HCT116 (cell line): ENCODE results near the gene NUP155. TPM values are rescaled to one million over a fixed set of nuclear protein-coding genes. Genes with fewer than 3 reads are reported as not detected.

Experiments used
- ATAC-seq: fragments of 200-7000 bp; cut with Tn5 transposase; 2 replicates; pipeline ENCODE4 v1.9.1; 2020; ENCODE audit warnings: mild to moderate bottlenecking, moderate library complexity
- BruUV-seq: library from RNA; stranded (reverse); fragments of 400-500 nt; replicated peaks from 2 replicates; lab custom pipeline; 2021; lab: Mats Ljungman, UMichigan
- CTCF ChIA-PET: fragments of 300-600 bp; sonication (Branson Sonifier 250); formaldehyde crosslinking; loops from one replicate; lab custom pipeline; 2021; ENCODE audit warnings: antibody characterized with exemption; lab: Charles Lee
- POLR2A ChIA-PET: fragments of 300-600, 350-600 bp; sonication (Branson Sonifier 250); formaldehyde crosslinking; loops from one replicate; lab custom pipeline; 2021; ENCODE audit warnings: antibody characterized with exemption; lab: Charles Lee
- RAD21 ChIA-PET, 2 experiments: fragments of 300-600 bp; sonication (Branson Sonifier 250); formaldehyde crosslinking; loops; one replicate each; lab custom pipeline; 2023; ENCODE audit warnings: low total read pairs in 2 of 2; ENCODE audit not compliant: uncharacterized antibody in 2 of 2, unreplicated experiment in 2 of 2, low non-redundant PET in 1 of 2; lab: Charles Lee
- DNase-seq: peaks from one replicate; pipeline ENCODE4 v3.0.0-alpha.2; 2010; ENCODE audit warnings: low read depth, low spot score
- H2AFZ ChIP-seq: fragments of 200-600 bp; shearing (Covaris generic), sonication (generic); 2 replicates; pipeline ENCODE4 v1.6.1; 2017; ENCODE audit warnings: low read depth, mixed run types, mixed read lengths, antibody characterized with exemption, low read length; ENCODE audit not compliant: poor library complexity, severe bottlenecking
- H3K27ac ChIP-seq: 2 replicates; pipeline ENCODE4 v1.5.1; 2012; ENCODE audit warnings: low read depth, low read length
- H3K27me3 ChIP-seq: fragments of 200-600 bp; sonication (generic); 2 replicates; pipeline ENCODE4 v1.6.1; 2016; ENCODE audit warnings: mixed run types, low read length, mixed read lengths; ENCODE audit not compliant: insufficient read depth
- H3K36me3 ChIP-seq, 2 experiments: fragments of 200-500 bp in 1 of 2; fragments of 200-600 bp in 1 of 2; sonication (Bioruptor generic) in 1 of 2; sonication (generic) in 1 of 2; 2 replicates each; pipeline versions ENCODE4 v1.5.1 to v1.6.1; 2014 to 2016; ENCODE audit warnings: low read length in 2 of 2, inconsistent platforms in 1 of 2, mixed read lengths in 1 of 2, mixed run types in 1 of 2; ENCODE audit not compliant: insufficient read depth in 2 of 2, control insufficient read depth in 1 of 2
- H3K4me1 ChIP-seq, 2 experiments: fragments of 200-600 bp in 1 of 2; sonication (generic) in 1 of 2; 2 replicates each; pipeline versions ENCODE4 v1.5.1 to v1.6.1; 2012 to 2017; ENCODE audit warnings: low read length in 2 of 2, inconsistent platforms in 1 of 2, mild to moderate bottlenecking in 1 of 2, mixed read lengths in 1 of 2, mixed run types in 1 of 2, moderate library complexity in 1 of 2; ENCODE audit not compliant: insufficient read depth in 2 of 2, control insufficient read depth in 1 of 2
- H3K4me2 ChIP-seq: fragments of 200-600 bp; sonication (generic); 2 replicates; pipeline ENCODE4 v1.6.1; 2017; ENCODE audit warnings: mixed run types, low read length, mixed read lengths
- H3K4me3 ChIP-seq, 2 experiments: fragments of 200-600 bp in 1 of 2; sonication (generic) in 1 of 2; replicated peaks in 1 of 2; 2 replicates each; pipeline ENCODE4 v1.5.1; 2011 to 2016; ENCODE audit warnings: low read length in 2 of 2, control low read depth in 1 of 2, low read depth in 1 of 2, mild to moderate bottlenecking in 1 of 2, mixed read lengths in 1 of 2, mixed run types in 1 of 2
- H3K79me2 ChIP-seq: fragments of 200-600 bp; sonication (generic); 2 replicates; pipeline ENCODE4 v1.6.1; 2017; ENCODE audit warnings: mild to moderate bottlenecking, mixed run types, low read length, moderate library complexity, mixed read lengths; ENCODE audit not compliant: insufficient read depth
- H3K9ac ChIP-seq: fragments of 200-600 bp; sonication (generic); 2 replicates; pipeline ENCODE4 v1.6.1; 2016; ENCODE audit warnings: low read length, mixed read lengths
- H3K9me2 ChIP-seq: fragments of 200-600 bp; sonication (generic), shearing (Covaris generic); 2 replicates; pipeline ENCODE4 v1.6.1; 2017; ENCODE audit warnings: mixed run types, mild to moderate bottlenecking, moderate library complexity; ENCODE audit not compliant: insufficient read depth
- H3K9me3 ChIP-seq, 2 experiments: fragments of 200-500 bp in 1 of 2; fragments of 200-600 bp in 1 of 2; sonication (Bioruptor generic) in 1 of 2; sonication (generic) in 1 of 2; 2 replicates each; pipeline ENCODE4 v1.6.1; 2014 to 2017; ENCODE audit warnings: low read length in 2 of 2, mixed read lengths in 2 of 2, inconsistent platforms in 1 of 2, low read depth in 1 of 2, mild to moderate bottlenecking in 1 of 2, mixed run types in 1 of 2, moderate library complexity in 1 of 2; ENCODE audit not compliant: control insufficient read depth in 1 of 2, insufficient read depth in 1 of 2
- H4K20me1 ChIP-seq: fragments of 200-600 bp; sonication (generic), shearing (Covaris generic); 2 replicates; pipeline ENCODE4 v1.6.1; 2017; ENCODE audit warnings: mixed run types, mild to moderate bottlenecking, moderate library complexity; ENCODE audit not compliant: insufficient read depth
- ELF1 ChIP-seq: IDR thresholded peaks from 2 replicates; pipeline ENCODE4 v1.6.1; 2012; ENCODE audit warnings: low read depth, borderline replicate concordance
- JUND ChIP-seq: IDR thresholded peaks from 2 replicates; pipeline ENCODE4 v1.6.1; 2012
- POLR2A ChIP-seq: IDR thresholded peaks from 2 replicates; pipeline ENCODE4 v1.7.0; 2011; ENCODE audit warnings: borderline replicate concordance; ENCODE audit not compliant: insufficient read depth, insufficient read length; ENCODE audit errors: extremely low read depth
- RAD21 ChIP-seq: IDR thresholded peaks from 2 replicates; pipeline ENCODE4 v1.6.1; 2012; ENCODE audit warnings: low read depth, mild to moderate bottlenecking
- SP1 ChIP-seq: IDR thresholded peaks from 2 replicates; pipeline ENCODE4 v1.6.1; 2012; ENCODE audit warnings: low read depth
- SRF ChIP-seq: IDR thresholded peaks from 2 replicates; pipeline ENCODE4 v1.6.1; 2012; ENCODE audit warnings: low read depth
- TCF7L2 ChIP-seq: IDR thresholded peaks from 2 replicates; pipeline ENCODE4 v1.7.0; 2011; ENCODE audit warnings: borderline replicate concordance, inconsistent platforms; ENCODE audit not compliant: insufficient read depth, insufficient read length; ENCODE audit errors: extremely low read depth
- ZFX ChIP-seq: fragments of 450-650 bp; IDR thresholded peaks from 2 replicates; pipeline ENCODE4 v1.6.1; 2017
- ZNF274 ChIP-seq: fragments of 200-500 bp; sonication (Bioruptor generic); IDR thresholded peaks from 2 replicates; pipeline ENCODE4 v1.6.1; 2014; ENCODE audit warnings: mild to moderate bottlenecking, low read depth, low read length, inconsistent platforms
- intact Hi-C: fragments of 100-400 bp; cut with micrococcal nuclease; formaldehyde crosslinking; loops from 2 replicates; pipeline ENCODE4 v1.10.0; 2022
- total RNA-seq: library from RNA; stranded (reverse); gene quantifications from one replicate; pipeline ENCODE4 v1.2.1, GENCODE V29; 2021; ENCODE audit not compliant: unreplicated experiment
- TF ChIP-seq, protein P1 (sequence below): IDR thresholded peaks from 2 replicates; pipeline ENCODE4 v1.6.1; 2011; ENCODE audit warnings: mild to moderate bottlenecking, low read length, moderate library complexity; ENCODE audit not compliant: insufficient replicate concordance; ENCODE audit errors: extremely low read depth
- TF ChIP-seq, protein P2 (sequence below): IDR thresholded peaks from 2 replicates; pipeline ENCODE4 v1.6.1; 2012; ENCODE audit warnings: low read depth

The NUP155 gene
- total RNA-seq, 1 experiment from 2014 or later, result 80.9 TPM

DNA sequence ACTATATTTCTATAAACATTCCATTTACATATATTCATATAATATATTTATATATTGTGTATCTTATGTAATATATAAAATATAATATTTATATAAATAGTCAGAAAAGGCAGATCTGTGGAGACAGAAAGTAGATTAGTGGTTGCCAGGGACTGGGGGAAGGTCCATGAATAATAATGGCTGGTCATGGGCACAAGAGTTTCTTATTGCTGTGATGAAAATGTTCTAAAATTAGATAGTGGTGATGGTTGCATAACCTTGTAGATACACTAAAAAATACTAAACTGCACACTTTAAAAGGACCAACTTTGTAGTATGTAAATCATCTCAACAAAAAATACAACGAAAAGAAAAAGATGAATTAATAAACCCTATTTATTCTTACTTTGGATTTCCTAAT lies 47.3 kb downstream of the NUP155 start:
- ChIA-PET POLR2A (no interaction called here), CTCF (no interaction called here), RAD21 (no interaction called here)
- Histone ChIP-seq H2AFZ (no peak overlapping the region), H4K20me1 (peaks cover 6% of the 10 kb centered on the region; the same call in 1 of the 2 replicates), H3K9me2 (no peaks in the 10 kb centered on the region), H3K36me3 (peaks cover 34 to 78% of the 10 kb centered on the region in 2 experiments), H3K4me1 (no peaks in the 10 kb centered on the region), H3K27ac (no peak overlapping the region), H3K9me3 (no peaks in the 10 kb centered on the region), H3K9ac (no peak overlapping the region), H3K79me2 (peaks cover 33% of the 10 kb centered on the region), H3K27me3 (no peaks in the 10 kb centered on the region), H3K4me2 (no peak overlapping the region), H3K4me3 (no peak overlapping the region)
- TF ChIP-seq, protein P1, sequence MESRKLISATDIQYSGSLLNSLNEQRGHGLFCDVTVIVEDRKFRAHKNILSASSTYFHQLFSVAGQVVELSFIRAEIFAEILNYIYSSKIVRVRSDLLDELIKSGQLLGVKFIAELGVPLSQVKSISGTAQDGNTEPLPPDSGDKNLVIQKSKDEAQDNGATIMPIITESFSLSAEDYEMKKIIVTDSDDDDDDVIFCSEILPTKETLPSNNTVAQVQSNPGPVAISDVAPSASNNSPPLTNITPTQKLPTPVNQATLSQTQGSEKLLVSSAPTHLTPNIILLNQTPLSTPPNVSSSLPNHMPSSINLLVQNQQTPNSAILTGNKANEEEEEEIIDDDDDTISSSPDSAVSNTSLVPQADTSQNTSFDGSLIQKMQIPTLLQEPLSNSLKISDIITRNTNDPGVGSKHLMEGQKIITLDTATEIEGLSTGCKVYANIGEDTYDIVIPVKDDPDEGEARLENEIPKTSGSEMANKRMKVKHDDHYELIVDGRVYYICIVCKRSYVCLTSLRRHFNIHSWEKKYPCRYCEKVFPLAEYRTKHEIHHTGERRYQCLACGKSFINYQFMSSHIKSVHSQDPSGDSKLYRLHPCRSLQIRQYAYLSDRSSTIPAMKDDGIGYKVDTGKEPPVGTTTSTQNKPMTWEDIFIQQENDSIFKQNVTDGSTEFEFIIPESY, result no peak
- TF ChIP-seq ZNF274, result no peak
- TF ChIP-seq JUND, result no peak
- TF ChIP-seq POLR2A, result no peak
- TF ChIP-seq RAD21, result no peak
- no peak for TF ChIP-seq TCF7L2
- no peak for TF ChIP-seq ELF1
- TF ChIP-seq, protein P2, sequence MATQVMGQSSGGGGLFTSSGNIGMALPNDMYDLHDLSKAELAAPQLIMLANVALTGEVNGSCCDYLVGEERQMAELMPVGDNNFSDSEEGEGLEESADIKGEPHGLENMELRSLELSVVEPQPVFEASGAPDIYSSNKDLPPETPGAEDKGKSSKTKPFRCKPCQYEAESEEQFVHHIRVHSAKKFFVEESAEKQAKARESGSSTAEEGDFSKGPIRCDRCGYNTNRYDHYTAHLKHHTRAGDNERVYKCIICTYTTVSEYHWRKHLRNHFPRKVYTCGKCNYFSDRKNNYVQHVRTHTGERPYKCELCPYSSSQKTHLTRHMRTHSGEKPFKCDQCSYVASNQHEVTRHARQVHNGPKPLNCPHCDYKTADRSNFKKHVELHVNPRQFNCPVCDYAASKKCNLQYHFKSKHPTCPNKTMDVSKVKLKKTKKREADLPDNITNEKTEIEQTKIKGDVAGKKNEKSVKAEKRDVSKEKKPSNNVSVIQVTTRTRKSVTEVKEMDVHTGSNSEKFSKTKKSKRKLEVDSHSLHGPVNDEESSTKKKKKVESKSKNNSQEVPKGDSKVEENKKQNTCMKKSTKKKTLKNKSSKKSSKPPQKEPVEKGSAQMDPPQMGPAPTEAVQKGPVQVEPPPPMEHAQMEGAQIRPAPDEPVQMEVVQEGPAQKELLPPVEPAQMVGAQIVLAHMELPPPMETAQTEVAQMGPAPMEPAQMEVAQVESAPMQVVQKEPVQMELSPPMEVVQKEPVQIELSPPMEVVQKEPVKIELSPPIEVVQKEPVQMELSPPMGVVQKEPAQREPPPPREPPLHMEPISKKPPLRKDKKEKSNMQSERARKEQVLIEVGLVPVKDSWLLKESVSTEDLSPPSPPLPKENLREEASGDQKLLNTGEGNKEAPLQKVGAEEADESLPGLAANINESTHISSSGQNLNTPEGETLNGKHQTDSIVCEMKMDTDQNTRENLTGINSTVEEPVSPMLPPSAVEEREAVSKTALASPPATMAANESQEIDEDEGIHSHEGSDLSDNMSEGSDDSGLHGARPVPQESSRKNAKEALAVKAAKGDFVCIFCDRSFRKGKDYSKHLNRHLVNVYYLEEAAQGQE, result no peak
- TF ChIP-seq SRF, result no peak
- TF ChIP-seq SP1, result no peak
- no peak for TF ChIP-seq ZFX
- no TSS peak for BruUV-seq
- ATAC-seq (no peak), DNase-seq (no peak)
- intact Hi-C loops, result no loop called here
